Activated CD4-positive, CD25-positive, alpha-beta regulatory T cell (primary cell): ENCODE results near the gene EIF4G1.
A peak's percentile ranks its signal among the peaks of the same experiment; 100 is the strongest.
"Not testable (repeated sequence)": the region's sequence is repeated elsewhere in the genome, so short reads cannot be mapped to it uniquely, and the experiment has no call there.

ENCODE experiments used
- DNase-seq, 4 experiments: peaks; one replicate each; lab custom pipeline; 2025; lab: John Stamatoyannopoulos, UW

EIF4G1 gene

GRCh38 chr3:184335661-184336546 lies 21.5 kb downstream of the EIF4G1 start:
- peak; percentile 72 to 78 (median 75) for DNase-seq

DNA sequence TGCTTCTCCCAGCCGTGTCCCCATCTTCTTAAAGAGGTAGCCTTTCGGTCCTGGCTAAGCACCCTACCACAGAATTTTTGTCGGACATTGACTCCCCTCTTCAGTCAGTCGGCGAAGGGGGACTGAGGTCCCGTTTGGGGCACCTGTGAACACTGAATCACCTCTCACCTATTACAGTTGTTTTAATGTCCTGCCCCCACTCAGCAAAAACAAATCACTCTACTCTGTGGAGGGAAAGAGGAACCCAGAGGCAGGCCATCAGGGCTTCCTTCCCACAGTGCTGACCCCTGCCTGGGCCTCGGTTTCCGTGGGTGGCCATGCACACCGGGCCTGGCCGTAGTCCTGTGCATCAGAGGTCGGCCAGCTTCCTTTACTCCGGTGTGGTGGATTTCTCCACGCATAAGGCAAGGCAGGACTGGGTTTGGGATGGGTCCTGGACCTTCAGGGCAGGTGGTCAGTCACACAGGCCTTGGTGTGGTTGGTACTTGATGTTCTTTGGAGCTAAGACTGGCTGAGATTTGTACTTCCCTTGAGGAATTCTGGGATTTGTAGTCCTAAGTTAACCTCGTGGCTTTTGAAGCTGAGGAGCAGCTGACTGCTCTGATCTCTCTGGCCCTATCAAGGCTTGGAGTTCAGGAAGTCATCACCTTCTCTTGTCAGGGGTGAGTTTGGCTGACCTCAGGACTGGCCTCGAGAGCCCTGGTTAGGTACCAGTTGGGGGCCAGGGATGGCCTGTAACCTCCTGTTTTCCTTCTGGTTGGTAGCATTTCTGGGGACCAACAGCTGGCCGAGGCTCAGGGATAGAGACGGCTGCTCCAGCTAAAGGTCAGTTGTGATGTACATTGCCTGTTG lies 22.4 kb downstream of the EIF4G1 start:
- no peak for DNase-seq

DNA sequence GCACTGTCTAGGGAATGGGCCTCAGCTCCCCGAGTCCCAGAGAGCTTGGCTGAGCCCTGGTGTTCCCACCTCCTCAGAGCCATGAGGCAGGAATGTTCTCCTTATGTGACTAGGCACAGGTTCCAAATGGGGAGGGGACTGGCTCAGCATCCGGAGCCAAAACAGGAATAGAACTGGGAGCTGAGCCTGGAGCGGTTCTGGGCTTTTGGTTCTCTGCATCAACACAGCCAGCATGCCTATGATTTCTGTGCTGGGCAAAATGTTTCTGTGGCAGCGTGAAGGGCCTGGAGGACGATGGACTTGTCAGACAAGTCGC lies 23.0 kb downstream of the EIF4G1 start, which contains the start of gene FAM131A:
Gene FAM131A, plus strand, starts transcription at position 202 of the 316 bp plus-strand sequence. Its CDS starts 31 bp downstream, at position 233.
- no peak for DNase-seq

DNA sequence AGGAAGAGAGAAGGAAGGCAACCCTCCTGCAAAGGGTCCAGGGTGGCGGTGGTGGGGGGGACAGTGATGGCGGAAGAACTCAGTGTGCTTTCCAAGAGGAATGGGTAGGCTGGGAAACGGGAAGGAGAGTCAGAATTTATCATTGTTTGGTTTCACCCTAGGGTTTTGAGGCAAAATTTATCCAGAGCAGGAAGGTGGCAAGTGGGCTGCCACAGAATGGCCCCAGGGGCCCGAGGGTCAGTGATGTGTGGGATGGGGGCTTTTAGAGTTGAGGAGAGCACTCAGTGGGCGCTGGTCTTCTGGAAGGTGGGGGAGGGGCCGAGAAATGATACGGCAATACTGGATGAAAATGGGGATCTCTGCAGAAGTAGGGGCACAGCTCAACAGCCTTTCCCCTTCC lies 23.6 kb downstream of the EIF4G1 start:
- no peak for DNase-seq

GRCh38 chr3:184338511-184338945 lies 24.1 kb downstream of the EIF4G1 start:
- DNase-seq, result no peak

DNA sequence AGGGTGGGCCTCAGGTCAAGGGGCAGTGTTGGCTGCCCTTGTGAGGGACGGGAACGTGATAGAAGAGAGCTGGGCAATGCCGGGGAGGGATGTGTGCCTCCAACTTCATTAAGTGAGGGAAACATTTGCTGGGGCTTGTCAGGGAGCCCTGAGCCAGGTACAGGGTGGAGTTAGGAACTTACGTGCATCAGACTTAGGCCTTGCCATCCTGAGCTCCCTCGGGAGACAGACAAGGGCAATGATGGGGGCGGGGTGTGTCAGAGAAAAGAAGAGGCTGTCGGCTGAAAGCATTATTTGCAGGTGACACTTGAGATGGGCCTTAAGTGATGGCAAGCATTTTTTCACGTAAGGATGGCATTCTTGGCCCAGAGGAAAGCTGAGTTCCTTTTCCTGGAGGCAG lies 24.6 kb downstream of the EIF4G1 start:
- DNase-seq, result no peak

- DNase-seq, result not testable (repeated sequence)
Observed at GRCh38 chr3:184339451-184340135, 25.2 kb downstream of the EIF4G1 start.

DNA sequence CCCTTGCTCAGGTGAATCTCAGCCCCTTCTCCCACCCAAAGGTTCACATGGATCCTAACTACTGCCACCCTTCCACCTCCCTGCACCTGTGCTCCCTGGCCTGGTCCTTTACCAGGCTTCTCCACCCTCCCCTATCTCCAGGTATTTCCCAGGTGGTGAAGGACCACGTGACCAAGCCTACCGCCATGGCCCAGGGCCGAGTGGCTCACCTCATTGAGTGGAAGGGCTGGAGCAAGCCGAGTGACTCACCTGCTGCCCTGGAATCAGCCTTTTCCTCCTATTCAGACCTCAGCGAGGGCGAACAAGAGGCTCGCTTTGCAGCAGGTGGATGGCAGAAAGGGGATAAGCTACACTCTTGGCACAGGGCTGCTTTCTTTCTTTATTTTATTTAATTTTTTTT lies 27.5 kb downstream of the EIF4G1 start:
- no peak for DNase-seq

DNA sequence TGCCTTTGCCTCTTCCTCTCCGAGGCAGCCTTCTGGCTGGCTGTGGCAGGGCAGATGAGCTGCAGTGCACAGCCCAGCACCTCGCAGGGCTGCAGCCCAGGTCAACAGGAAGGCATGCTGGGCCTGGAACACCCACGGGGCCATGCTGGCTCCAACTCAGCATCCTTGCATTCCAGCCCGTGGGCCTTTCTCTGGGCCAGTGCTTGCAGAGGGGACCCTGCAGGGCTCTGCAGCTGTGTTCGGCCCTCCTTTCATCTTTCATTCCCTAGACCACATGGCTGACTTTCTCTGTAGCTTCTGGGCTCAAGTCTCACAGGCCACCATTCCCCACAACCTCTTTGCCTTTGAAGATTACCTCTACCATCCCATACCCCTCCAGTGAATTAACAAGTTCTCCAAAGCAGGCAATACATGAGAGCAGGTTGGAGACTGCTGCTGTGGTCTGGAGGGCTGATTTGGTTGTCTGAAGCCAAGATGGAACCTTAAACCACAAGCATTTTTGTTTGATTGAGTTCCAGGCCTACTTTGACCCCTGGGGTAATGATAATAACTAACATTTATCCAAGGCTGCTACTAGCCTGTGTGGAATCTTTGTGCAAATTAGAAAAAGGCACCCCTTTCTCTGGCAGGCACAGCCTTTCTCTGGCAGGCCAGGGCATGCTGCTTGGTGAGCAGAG lies 28.9 kb downstream of the EIF4G1 start:
- no peak for DNase-seq

DNA sequence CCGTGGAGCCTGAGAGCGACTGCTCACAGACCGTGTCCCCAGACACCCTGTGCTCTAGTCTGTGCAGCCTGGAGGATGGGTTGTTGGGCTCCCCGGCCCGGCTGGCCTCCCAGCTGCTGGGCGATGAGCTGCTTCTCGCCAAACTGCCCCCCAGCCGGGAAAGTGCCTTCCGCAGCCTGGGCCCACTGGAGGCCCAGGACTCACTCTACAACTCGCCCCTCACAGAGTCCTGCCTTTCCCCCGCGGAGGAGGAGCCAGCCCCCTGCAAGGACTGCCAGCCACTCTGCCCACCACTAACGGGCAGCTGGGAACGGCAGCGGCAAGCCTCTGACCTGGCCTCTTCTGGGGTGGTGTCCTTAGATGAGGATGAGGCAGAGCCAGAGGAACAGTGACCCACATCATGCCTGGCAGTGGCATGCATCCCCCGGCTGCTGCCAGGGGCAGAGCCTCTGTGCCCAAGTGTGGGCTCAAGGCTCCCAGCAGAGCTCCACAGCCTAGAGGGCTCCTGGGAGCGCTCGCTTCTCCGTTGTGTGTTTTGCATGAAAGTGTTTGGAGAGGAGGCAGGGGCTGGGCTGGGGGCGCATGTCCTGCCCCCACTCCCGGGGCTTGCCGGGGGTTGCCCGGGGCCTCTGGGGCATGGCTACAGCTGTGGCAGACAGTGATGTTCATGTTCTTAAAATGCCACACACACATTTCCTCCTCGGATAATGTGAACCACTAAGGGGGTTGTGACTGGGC lies 30.3 kb downstream of the EIF4G1 start:
- DNase-seq, result no peak

DNA sequence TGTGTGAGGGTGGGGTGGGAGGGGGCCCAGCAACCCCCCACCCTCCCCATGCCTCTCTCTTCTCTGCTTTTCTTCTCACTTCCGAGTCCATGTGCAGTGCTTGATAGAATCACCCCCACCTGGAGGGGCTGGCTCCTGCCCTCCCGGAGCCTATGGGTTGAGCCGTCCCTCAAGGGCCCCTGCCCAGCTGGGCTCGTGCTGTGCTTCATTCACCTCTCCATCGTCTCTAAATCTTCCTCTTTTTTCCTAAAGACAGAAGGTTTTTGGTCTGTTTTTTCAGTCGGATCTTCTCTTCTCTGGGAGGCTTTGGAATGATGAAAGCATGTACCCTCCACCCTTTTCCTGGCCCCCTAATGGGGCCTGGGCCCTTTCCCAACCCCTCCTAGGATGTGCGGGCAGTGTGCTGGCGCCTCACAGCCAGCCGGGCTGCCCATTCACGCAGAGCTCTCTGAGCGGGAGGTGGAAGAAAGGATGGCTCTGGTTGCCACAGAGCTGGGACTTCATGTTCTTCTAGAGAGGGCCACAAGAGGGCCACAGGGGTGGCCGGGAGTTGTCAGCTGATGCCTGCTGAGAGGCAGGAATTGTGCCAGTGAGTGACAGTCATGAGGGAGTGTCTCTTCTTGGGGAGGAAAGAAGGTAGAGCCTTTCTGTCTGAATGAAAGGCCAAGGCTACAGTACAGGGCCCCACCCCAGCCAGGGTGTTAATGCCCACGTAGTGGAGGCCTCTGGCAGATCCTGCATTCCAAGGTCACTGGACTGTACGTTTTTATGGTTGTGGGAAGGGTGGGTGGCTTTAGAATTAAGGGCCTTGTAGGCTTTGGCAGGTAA lies 31.1 kb downstream of the EIF4G1 start:
- DNase-seq, result no peak

DNA sequence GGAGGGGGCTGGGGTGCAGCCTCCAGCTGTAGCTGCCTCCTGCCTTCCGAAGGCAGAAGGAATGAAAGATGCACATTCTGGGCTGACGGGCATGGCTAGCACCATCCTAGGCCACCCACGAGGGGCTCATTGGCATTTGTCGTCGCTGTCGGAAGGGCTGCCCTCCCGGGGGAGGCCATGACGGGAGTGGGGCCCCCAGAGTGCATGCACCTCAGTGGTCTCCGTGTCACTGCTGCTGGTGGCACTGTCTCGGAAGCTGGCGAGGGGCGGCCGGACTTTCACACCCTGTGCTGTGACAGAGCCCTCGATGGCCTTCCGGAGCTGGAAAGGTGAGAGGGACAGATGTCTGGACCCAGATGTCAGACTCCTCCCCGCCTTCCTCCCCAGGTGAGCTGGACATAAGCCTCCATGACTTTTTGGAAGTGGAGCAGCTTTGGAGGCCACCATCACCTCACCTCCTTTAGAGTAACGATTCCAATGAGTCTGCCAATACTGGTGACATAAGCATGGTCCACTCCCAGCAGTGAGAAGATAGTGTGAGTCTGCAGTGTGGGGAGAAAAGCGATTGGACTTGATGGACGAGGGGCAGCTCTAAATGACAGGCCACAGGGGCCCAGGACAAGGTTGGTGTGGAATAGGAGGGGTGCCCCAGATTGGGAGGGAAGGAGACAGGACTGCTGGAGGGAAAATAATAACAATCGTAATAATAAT lies 32.2 kb downstream of the EIF4G1 start:
- DNase-seq, result no peak

DNA sequence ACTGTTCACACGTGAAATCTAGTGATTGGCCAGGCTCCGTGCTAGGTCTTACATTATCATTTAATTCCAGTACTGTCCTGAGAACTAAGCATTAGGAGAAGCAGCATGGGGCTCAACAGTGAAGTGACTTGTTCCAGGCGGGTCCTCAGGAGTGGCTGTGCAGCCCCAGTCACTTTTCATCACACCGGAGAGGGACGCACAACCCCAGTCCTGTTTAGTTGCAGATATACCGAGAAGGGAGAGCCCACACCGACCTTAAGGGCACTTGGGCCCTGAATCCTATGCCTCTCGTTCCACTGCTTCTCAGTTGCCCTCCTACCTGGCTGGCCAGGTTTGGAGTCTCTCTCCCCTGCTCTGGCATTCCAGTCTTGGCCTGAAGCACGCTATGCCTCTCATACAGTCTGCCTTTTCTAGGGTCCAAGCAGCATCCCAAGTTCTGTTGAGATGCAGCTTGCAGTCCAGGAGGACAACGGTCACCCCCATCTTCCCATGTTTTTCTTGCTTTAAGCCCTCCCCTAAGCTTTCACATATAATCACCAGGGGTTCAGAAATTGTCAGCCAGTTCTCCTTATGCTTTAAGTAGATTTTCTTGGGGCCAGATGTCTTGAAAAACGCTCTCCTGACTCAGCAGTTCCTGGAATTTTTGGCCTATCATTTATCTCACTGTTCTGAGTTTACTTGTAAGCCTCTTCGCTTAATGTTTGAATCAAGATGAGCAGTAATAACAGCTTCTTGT lies 33.1 kb downstream of the EIF4G1 start:
- no peak for DNase-seq

DNA sequence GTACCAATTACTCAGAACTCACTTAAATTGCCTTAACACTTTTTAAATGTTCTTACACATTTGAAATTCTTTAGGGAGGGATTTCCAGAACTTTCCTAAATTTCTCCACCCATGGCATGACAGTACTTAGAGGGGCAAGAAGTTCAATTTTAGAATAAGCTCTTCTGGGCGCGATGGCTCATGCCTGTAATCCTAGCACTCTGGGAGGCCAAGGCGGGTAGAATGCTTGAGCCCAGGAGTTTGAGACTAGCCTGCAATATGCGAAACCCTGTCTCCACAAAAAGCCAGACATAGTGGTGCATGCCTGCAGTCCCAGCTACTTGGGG lies 33.6 kb downstream of the EIF4G1 start:
- DNase-seq, result no peak

DNA sequence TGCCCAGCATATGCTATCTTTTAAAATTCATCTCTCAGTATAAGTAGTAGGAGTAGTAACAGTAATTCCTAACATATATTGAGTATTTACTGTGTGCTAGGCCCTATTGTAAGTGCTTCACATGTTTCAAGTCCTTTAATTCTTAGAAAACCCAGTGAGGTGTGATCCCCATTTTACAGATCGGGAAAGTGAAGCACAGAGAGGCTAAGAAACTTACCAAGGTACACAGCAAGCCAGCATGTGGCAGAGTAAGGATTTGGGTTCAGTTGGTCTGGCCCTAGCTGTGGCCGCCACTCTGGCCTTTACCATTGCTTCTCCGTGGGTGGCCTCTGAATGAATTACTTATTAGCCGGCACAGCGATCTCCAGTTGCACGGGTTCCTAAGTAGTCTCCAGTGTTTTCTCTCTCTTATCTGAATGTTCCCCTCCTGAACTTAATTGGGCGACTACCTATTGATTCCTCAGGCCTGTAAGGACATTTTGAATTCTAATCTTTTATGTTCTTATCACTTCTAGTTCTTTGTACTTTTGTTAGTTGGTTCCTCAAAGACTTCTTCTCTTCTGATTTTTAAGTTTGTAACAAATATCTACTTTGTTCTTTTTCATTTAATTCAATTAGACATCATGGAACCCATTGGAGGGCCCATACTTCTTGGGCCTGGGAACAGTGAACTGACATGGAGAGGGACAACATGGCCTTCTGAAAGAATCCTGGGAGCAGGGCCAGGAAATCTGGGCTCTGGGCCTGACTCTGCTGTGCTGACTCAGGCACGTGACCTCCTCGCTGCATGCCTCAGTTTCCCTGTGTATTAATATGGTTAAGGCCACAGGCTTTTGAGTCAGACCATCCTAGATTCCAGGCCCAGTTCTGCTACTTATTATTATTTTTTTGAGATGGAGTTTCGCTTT lies 35.4 kb downstream of the EIF4G1 start:
- no peak for DNase-seq

DNA sequence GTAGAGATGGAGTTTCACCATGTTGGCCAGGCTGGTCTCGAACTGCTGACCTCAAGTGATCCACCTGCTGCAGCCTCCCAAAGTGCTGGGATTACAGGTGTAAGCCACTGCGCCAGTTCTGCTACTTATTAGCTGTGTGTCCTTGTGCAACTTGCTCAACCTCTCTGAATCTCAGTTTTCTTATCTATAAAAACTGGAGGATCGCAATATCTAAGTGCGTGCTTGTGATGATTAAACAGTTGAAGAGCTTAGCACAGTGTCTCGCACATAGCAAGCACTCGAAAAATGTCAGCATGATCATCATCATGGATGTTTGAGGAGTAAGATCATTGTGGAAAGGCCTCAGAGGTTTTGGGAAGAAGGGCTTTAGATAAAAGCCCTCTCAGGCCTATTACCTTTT lies 36.2 kb downstream of the EIF4G1 start:
- no peak for DNase-seq

- no peak for DNase-seq
Observed at GRCh38 chr3:184351511-184352148, 37.2 kb downstream of the EIF4G1 start.
